GM12873 (cell line): ENCODE data around the gene KLHL30.

Experiments used
- TF ChIP-seq, protein P1 (sequence below): IDR thresholded peaks from 2 replicates; pipeline ENCODE4 v1.5.1; 2012; ENCODE audit warnings: low read depth, mild to moderate bottlenecking, moderate library complexity, low read length, control low read depth; ENCODE audit not compliant: insufficient read depth; ENCODE audit errors: missing control alignments

KLHL30 gene

DNA sequence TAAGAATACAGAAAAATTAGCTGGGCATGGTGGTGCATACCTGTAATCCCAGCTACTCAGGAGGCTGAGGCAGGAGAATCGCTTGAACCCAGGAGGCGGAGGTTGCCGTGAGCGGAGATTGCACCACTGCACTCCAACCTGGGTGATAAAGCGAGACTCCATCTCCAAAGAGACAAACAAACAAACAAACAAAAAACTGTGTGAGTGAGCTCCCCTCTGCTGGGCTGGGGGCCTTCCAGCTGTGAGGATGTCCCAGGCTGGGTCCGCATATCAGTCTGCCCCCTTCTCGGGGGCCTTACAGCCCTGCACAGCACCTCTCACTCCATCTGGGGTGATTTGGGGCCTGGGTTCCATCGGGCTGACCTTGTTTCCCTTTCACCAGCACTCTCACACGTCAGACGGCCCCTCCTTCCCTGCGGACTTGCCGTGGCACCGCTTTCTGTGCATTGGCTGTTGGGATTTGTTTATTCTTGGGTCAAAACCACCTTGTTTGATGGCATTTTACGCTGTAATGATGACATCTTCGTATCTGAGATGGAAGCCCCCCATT lies 2.8 kb upstream of the KLHL30 start:
- TF ChIP-seq, protein P1, sequence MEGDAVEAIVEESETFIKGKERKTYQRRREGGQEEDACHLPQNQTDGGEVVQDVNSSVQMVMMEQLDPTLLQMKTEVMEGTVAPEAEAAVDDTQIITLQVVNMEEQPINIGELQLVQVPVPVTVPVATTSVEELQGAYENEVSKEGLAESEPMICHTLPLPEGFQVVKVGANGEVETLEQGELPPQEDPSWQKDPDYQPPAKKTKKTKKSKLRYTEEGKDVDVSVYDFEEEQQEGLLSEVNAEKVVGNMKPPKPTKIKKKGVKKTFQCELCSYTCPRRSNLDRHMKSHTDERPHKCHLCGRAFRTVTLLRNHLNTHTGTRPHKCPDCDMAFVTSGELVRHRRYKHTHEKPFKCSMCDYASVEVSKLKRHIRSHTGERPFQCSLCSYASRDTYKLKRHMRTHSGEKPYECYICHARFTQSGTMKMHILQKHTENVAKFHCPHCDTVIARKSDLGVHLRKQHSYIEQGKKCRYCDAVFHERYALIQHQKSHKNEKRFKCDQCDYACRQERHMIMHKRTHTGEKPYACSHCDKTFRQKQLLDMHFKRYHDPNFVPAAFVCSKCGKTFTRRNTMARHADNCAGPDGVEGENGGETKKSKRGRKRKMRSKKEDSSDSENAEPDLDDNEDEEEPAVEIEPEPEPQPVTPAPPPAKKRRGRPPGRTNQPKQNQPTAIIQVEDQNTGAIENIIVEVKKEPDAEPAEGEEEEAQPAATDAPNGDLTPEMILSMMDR: no peak

DNA sequence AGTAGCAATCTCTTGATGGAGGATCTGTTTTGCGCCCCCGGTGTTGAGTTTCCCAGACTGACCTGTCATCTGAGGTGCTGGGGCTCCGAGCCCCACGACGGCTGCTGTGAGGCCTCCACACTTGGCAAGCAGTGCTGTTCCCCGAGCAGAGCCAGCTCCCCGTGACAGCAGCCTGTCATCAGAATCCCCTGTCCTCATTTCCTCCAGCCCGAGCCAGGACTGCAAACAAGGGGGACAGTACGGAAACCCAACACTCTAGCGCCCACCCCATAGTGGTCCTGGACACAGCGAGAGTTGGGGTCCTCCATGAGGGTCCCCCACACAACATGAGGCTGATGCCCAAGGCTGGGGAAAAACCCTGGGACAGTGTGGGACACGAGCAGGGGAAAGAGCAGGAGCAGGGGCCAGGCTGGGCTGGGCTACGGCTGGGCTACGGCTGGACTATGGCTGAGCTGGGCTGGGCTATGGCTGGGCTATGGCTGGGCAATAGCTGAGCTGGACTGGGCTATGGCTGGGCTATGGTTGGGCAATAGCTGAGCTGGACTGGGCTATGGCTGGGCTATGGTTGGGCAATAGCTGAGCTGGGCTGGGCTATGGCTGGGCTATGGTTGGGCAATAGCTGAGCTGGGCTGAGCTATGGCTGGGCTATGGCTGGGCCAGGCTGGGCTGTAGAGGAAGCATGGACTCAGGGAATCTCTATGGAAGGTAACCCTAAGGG lies 1.5 kb upstream of the KLHL30 start:
- TF ChIP-seq, protein P1: no peak

DNA sequence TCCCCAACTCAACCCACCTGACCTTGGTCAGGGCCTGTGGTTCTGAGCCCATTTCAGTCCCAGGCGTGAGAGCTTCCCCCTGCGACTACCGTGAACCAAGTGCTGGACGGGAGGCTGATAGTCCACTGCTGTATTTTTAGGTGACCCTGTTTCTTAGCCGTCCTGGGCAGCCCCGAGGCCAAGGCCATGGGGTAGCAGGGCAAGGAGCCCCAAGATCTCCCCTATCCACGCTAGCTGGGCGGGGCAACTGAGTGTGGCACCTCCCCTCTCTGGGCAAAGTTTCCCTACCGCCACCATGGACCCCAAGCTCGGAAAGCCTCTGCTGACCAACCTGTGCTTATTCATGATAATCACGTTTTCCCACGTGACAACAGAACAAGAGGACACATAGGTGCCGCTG lies 583 bp upstream of the KLHL30 start:
- TF ChIP-seq, protein P1: no peak

DNA sequence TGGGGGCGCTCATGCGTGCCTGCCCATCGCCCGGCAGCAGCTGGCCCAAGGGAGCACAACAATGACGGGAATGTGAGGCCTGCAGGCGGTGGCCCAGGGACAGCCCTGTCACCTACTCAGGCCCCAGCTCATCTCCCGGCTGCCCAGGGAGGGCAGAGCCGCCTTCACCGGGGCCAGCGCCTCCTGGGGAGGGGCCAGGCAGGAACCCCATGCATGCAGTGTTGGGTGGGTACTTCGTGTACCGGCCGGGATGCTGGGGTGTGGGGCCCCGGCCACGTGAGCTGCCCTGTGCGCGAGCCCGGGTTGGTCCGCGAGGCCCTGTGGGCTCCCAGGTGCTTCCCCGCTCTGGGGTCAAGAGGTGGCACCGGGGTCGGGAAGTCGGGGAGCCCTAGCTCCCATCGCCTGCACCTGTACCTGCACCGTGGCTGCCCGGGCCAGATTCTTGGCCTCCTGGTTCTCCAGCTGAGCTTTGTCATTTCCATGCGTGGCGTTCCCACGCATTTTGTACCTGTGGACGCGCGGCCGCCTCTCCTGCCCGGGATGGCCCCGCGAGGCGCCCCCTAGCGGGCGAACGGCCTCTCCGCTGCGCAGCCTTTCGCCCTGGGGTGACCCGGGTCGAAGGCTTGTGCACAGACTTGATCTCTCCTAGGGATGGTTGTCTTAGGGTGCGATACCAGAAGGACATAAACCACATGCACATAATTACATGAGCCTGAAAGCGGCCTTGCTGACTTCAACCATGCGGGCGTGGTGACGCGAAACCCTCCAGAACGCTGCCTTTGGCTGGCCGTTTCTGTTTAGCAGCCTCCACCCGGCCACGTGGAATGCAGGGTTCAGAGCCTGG lies 950 bp downstream of the KLHL30 start:
- TF ChIP-seq, protein P1: peak; percentile 61

DNA sequence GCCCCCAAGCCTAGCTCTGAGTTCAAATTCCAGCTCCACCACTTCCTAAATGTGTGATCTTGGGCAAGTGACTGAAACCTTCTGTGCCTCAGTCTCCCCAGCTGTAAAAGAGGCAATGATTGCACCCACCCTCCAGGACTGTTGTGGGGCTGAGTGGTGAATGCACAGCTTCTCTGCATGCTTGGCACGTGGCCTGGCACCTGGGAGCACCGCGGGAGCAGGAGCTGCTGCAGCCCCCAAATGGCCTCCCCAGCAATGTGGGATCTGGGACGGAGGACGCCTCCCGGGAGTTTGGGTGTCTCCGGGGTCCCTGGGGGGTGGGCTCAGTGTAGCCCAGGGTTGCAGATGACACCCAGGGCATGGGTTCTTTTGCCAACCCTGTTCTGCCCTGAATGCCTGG lies 1.6 kb downstream of the KLHL30 start:
- TF ChIP-seq, protein P1: no peak

DNA sequence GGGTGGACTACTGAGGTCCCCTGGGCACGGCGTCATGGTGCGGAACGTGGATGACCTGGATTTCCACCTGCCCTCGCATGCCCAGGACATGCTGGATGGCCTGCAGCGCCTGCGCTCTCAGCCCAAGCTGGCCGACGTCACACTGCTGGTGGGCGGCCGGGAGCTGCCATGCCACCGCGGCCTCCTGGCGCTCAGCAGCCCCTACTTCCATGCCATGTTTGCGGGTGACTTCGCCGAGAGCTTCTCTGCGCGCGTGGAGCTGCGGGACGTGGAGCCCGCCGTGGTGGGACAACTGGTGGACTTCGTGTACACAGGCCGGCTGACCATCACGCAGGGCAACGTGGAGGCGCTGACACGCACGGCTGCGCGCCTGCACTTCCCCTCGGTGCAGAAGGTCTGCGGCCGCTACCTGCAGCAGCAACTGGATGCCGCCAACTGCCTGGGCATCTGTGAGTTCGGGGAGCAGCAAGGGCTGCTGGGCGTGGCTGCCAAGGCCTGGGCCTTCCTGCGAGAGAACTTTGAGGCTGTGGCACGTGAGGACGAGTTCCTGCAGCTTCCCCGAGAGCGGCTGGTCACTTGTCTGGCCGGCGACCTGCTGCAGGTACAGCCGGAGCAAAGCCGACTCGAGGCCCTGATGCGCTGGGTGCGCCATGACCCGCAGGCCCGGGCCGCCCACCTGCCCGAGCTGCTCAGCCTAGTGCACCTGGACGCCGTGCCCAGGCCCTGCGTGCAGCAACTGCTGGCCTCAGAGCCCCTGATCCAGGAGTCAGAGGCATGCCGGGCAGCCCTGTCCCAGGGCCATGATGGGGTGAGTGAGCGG lies 2.5 kb downstream of the KLHL30 start:
- TF ChIP-seq, protein P1: no peak
